ENCODE measurements around the gene ZNF710.
A peak's percentile ranks its signal among the peaks of the same experiment; 100 is the strongest.

Gene ZNF710

DNA sequence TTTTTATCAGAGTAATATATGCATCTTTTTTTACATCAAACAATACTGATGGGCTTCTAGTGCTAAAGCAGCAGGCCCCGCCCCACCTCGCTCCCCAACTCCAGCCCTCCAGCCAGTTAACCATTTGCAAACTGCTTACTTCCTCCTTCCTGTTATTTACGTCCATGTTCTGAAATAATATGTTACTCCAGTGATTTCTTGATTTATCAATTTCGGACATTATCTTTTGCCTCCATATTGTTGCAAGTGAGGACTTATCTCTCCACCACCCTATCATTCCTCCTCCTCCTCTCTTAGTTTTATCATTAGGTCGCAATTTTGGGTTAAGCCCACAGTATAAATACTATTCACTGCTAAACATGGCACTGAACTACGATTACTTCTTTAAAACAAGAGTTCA lies 39.5 kb downstream of the ZNF710 start:
- no peak for DNase-seq

GRCh38 chr15:90042356-90042755 lies 41.2 kb downstream of the ZNF710 start:
- DNase-seq, result no peak

DNA sequence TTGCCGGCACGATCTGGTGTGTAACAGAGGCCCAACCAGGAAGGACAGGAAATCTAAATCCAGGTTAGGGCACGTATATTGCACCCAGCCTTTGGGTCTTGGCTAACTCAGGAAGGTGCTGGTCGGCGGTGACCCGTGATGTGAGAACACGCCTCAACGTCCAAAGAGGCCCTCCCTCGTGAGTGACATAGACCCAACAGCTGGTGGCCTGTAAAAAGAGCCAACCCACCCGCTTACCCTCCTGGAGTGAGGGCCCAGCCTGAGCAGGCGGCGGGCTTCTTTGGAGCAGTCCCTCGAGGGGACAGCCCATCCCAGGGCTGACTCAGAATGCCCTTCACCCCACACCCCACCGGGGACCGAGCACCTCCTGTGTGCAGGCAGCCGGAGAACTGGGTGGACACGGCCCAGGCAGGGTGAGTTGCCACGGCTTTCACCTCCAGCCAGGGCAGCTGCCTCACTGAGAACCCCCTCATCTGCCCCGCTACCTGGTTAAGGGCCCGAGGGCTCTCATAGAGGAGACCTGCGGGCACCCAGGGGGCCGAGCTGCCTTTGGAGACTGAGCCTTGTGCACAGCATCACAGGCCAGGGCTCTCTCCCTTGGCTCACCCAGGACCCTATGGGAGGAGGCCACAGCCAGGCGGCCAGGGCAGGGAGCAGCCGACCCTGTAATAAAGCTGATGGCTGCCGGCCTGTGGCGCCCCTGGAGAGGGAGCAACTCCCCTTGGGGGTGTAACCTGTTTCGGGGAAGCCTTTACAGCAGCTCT lies 41.8 kb downstream of the ZNF710 start:
- DNase-seq, result no peak

DNA sequence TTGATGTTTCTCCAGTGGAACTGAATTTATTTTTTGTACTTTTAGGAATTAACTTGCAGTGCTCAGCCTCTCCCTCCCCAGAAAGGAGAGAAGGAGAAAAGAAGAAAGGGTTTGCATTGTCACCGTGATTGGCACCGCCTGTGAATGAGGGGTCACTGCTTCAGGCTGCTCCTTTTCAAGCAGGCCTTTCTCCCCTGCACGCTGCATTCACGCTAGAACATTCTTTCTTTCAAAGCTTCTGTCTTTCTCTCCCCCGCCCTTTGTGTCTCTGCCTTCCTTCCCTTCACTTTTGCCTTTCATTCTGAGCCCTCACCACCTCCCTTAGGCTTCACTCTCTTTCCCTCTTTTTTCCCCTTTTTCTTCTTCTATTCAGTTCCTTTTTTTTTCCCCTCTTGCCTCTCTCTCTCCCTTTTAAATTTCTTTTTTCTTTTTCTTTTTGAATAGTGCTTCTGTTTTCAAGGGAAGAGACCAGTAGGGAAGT lies 42.4 kb downstream of the ZNF710 start:
- DNase-seq, result no peak

DNA sequence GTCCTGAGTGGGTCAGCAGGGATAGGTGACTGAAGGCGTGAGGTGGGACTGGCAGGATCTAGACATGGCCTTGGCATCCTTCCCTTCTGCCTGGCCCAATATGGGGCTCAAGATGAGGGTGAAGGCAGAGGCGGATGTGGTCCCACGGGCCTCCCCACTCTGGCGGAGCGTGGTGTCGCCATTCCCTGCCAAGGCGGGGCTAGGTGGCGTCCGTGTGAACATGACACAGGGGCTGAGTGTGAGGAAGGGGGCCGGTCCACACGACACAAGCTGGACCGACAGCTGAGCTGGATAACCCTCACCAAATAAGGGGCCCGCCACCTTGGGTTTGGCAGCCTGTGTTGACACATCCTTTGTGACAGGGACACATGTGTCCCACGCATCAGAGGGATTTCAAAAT lies 43.1 kb downstream of the ZNF710 start:
- no peak for DNase-seq

DNA sequence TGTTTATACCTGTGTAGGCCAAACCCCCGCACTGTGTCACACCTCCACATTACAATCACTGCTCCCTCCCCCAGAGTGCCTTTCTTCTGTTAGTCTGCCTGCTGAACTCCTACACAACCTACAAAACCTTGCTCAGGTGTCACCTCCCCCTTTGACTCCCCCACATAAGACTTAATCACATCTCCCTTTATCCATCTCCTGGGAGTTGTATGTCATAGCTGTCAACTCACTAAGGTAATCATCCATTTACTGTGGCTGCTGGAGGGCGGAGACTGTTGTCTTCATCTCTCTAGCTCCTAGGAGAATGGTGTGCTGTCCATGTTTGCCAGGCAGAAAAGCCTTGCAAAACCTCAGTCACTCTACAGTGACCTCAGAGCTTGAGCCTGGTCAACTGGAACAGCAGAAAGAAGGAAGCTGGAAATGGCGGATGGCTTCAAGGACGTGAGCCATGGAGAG lies 43.8 kb downstream of the ZNF710 start:
- no peak for DNase-seq

- no peak for DNase-seq
These were observed 45.2 kb downstream of the ZNF710 start for GRCh38 chr15:90046289-90046688.

DNA sequence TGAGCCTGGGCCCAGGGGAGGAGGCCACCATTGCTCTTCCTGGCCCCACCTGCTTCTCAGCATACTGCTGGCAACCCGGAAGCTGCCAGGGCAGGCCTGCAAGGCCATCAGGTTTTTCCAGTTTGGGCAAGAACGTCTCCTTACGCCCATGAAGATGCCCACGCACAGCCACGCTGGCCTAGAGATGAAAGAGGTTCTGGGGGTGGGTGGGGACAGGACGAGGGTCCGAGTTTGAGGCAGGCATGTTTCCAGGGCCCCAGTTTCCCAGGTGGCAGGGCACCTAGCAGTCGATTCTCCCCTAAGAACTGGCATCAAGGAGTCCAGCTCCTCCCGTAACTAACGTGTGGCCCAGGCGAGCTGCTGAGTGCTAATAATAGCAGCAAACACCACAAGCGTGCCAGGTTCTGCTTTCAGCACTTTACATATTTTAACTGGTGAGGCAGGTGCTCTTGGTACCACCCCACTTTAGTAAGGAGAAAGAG lies 45.8 kb downstream of the ZNF710 start:
- no peak for DNase-seq

DNA sequence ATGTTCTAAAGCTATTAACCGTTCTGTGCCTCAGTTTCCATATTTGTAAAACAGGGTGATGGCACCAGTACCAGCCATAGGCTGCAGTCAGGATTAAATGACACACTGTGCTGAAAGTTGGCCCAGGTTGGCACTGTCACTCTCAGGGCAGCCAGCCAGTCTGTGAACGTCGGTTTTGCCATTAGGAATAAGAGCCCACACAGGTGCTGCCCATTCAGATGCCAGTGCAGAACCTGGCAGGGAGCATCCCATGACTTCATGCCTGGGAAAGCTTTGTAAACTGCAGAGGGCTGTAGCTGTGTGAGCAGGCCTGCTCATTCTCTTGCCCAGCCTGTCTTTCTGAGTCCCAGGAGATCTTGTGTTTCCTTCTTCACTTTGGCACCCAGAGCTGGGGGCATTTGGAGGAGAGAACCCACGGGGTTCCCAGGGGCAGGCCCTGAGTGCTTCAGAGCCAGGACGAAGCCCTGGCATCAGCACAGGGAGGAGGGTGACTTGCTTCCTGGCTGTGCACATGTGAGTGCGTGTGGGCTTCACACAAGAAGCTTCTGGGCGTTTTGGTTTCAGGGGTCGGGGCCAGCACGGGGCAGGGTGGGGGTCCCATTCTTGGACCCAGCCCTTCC lies 46.9 kb downstream of the ZNF710 start:
- DNase-seq, result no peak

- no peak for DNase-seq
These were observed 47.9 kb downstream of the ZNF710 start for GRCh38 chr15:90049030-90049429.

- DNase-seq, result no peak
These were observed 48.8 kb downstream of the ZNF710 start for GRCh38 chr15:90049666-90050604.

- DNase-seq, result no peak
These were observed 50.8 kb downstream of the ZNF710 start for GRCh38 chr15:90051874-90052273.

GRCh38 chr15:90053685-90054466 lies 52.8 kb downstream of the ZNF710 start:
- DNase-seq, result no peak

DNA sequence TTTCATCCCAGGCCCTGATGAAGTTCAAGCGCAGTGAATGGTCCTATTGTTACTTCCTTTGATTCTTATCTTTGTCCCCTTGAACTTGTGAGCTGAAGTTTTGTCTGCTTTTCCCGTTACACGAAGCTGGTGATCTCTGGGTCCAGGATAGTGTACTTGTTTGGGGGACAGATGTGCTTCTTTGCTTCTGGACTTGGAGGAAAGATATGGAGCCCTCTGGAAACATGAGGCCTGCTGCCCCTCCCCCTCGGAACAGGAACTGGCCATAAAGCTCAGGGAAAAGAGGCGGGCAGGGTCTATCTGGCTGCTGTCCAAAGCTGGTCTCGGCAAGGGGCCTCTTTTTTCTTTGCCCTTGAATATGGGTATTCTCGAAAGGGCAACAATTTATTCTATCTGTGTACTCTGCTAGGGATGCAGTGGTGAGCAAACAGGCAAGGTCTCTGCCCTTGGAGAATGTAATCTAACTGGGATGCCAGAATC lies 53.5 kb downstream of the ZNF710 start:
- DNase-seq, result no peak

- DNase-seq, result no peak
These were observed 54.1 kb downstream of the ZNF710 start for GRCh38 chr15:90055182-90055581.

GRCh38 chr15:90056529-90056928 lies 55.4 kb downstream of the ZNF710 start:
- no peak for DNase-seq

DNA sequence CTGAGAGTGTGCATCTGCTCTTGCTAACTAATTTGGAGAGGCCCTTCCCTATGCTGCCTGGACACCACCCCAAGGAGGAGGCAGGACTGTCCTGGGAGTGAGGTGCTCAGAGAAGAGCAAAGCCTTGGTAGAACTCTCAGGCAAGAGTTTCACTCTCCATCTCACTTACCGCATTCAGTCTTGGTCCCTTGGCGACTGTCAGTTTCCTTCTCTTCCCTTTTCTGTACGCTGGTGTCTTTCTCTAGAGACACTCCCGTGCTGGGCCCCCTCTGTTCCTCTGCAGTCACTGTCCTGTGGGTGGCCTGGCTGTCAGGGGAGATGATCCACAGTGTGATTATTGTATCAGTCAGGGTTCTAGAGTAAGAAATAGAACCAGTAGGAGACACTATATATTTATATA lies 57.2 kb downstream of the ZNF710 start:
- no peak for DNase-seq

DNA sequence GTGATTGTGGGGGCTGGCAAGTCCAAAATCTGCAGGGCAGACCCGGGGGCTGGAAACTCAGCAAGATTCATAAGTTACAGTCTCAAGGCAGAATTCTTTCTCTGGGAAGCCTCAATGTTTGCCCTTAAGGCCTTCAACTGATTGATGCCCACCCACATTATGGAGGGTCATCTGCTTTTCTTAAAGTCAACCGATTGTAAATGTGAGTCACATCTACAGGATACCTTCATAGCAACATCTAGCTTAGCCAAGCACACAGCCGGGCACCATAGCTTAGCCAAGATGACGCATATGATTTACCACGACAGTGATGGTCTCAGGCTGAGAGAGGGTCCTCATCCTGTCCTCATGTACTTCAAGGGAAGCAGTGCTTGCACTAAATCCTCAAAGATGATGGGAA lies 57.7 kb downstream of the ZNF710 start:
- no peak for DNase-seq

DNA sequence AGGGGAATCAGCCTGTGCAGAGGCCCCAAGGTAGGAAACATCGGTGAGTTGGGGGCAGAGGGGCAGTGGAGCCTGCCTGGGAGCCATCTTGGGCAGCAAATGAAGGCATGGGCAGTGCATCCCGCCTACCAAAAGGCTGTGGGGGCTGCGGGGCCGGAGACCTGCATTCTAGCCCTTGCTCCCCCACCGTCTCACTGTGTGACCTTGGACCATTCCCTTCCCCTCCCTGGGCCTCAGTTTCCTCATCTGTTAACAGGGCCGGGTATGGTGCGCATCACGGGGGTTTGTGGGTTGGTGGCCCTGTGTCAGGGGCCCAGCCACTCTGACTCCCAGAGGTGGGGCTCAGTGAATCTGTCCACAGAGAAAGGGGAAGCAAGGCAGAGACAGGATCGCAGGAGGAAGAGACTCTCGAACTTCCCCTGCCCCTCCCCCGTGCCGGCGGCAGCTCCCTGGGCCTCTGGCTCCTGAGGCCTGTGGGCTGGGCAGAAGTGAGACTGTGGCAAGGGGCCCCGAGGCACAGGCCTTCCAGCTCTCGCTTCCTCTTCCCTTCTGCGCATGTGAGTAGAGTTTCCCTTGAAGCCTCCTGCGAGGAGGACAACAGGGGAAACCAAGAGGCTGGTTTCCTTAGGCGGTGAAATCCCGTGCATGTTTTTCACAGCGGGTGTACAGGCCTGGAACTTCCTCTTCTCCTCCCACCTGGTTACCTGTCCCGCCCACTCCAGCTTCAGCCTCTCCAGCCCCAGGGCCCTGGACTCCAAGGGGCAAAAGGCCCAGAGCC lies 58.3 kb downstream of the ZNF710 start:
- DNase-seq, result peak; percentile 89

- DNase-seq, result no peak
These were observed 59.7 kb downstream of the ZNF710 start for GRCh38 chr15:90060797-90061196.

GRCh38 chr15:90062023-90062442 lies 60.9 kb downstream of the ZNF710 start:
- DNase-seq, result no peak
